ENCODE results near the gene ADGRF5.

DNA sequence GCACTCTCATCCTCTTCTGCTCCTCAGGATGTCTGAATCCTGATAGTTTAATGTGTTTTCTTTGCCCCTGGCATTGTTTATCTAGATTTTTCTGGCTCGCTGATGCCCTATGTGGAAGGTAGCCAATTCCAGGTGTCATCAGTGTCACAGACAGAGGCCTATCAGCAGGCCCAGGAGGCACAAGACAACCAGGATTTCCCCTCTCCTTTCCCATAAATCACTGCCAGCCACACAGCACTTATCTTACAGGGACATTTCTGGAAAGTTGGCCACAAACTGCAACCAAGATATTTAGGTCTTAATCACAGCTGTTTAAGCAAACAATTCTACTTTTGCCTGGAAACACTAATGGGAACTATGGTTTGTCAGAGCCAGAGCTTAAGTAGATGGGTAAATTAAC lies 28.1 kb downstream of the ADGRF5 start:
- no peak for TF ChIP-seq POLR2A (IDR thresholded peaks at IDR 0.05; ENCODE audit: low read depth, low read length)
- TF ChIP-seq POLR2AphosphoS5 (IDR thresholded peaks at IDR 0.05; ENCODE audit: low read depth, low read length) = no peak
- TF ChIP-seq SPI1 (IDR thresholded peaks at IDR 0.05; ENCODE audit: low read depth, low read length) = no peak
